Occipital lobe (tissue), 2 donors: ENCODE measurements around the gene PEX16. TPM values are rescaled to one million over a fixed set of nuclear protein-coding genes. Genes with fewer than 3 reads are reported as not detected.

ENCODE experiments used
- DNase-seq: peaks from one replicate; lab custom pipeline; 2025; lab: John Stamatoyannopoulos, UW
- total RNA-seq: library from RNA; depleted of rRNA; stranded (reverse); fragments of >200 nt; gene quantifications from one replicate; pipeline ENCODE4 v1.2.3, GENCODE V29; 2014

The PEX16 gene
- total RNA-seq, 1 donor from 2014 or later = 19.0 TPM

GRCh38 chr11:45899448-45900174 is 18.1 kb downstream of the PEX16 start:
- DNase-seq = peak; percentile 92

- no peak for DNase-seq
Observed at GRCh38 chr11:45899086-45899447, 18.6 kb downstream of the PEX16 start.

DNA sequence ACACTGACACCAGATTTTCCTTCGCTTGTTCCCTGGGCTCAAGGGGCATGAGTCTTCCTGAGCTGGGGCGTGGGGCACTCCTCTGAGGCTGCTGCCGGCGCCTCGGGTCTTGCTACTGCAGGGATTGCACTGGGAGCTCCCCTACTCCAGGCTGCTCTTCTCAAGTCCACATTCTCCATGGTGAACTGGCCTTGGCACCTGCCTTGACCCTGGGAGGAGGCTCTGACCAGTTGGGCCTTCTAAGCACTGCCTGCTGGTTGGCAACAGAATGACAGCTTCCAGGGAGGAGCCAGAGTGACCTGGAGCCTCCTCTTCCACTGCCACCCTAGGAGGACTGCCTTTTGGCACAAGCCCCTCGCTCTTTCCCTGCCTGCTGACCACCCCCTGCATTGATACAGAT is 20.1 kb downstream of the PEX16 start:
- no peak for DNase-seq

DNA sequence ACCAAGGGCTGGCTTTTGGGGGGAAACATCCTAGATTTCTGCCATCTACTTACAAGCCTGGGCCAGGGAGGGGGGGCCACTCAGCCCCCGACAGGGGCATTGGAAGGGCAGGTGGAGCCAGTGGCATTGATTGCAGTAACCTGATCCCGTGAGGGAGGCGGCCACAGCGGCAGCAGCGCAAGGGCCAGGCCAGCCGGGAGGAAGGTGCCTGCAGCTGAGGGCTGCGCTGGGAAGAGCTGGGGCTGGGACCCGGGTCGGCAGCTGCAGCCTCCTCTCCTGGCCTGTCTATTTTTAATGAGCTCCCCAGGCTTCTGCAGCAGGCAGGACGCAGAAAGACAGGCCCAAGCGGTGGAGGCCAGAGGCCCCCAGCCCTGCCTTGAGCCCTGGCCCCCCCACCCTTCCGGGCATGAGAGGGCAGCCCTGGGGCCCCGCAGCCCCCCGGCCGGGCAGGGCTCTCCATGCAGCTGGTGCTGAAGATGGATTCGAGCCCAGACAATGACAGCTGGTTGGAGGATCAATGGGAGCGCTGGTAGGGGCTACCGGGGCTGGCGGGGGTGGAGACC is 21.2 kb downstream of the PEX16 start:
- no peak for DNase-seq

DNA sequence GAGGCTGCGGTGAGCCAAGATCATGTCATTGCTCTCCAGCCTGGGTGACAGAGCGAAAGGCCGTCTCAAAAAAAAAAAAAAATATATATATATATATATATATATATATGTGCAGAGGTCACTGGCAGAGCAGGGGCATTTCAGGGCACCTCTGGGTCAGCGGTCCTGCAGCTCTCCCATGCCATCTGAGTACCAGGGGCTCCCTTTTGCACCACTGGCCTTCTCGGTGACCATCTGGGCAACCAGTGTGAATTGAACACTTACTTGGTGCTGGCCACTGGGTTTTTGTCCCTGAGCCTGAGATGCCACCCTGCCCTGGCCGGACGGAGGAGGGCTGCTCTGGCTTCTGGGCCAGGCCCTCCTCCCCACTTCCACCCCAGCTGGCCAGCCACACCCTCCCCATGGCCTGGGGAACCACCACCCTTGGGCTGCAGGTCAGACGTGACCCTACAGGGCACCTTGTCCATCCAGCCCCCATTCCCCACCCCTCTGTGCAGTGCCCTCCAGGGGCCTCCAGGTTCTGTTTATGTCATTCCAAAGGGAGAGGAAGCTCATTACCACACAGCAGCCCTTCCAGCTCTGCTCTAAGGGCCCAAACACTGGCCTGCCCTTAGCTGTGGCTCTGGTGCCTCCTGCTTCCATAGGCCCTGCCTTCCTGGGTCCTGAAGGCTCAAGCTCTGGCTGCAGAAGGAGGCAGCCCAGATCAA is 22.0 kb downstream of the PEX16 start:
- DNase-seq = no peak

GRCh38 chr11:45894555-45895247 is 23.0 kb downstream of the PEX16 start:
- peak; percentile 61 for DNase-seq

GRCh38 chr11:45892856-45893255 is 24.8 kb downstream of the PEX16 start:
- DNase-seq = no peak

- DNase-seq = no peak
Observed at GRCh38 chr11:45890886-45891550, 26.7 kb downstream of the PEX16 start.

- no peak for DNase-seq
Observed at GRCh38 chr11:45889966-45890365, 27.7 kb downstream of the PEX16 start.

- no peak for DNase-seq
Observed at GRCh38 chr11:45889555-45889954, 28.1 kb downstream of the PEX16 start.

DNA sequence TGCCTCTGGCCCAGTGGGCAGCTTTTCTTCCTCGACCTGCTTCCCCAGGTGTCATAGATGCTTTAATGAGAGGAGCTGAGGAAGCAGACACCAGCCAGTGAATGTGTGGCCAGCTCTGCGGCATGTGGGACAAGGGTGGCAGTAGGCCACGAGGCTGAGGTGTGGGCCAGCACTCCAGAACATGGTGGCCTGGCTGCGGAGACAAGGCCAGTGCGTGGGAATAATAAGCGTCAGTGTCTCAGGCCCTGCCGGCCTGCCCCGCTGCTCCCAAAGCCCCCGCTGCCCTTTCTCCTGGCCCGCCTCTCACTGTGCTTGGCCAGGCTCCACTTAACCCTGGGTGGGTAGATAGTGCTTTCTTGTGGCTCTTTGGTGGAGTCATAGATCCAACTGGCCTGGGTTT is 30.1 kb downstream of the PEX16 start:
- no peak for DNase-seq

- no peak for DNase-seq
Observed at GRCh38 chr11:45886816-45887520, 30.7 kb downstream of the PEX16 start.

GRCh38 chr11:45885921-45886721 is 31.6 kb downstream of the PEX16 start:
- DNase-seq = no peak

DNA sequence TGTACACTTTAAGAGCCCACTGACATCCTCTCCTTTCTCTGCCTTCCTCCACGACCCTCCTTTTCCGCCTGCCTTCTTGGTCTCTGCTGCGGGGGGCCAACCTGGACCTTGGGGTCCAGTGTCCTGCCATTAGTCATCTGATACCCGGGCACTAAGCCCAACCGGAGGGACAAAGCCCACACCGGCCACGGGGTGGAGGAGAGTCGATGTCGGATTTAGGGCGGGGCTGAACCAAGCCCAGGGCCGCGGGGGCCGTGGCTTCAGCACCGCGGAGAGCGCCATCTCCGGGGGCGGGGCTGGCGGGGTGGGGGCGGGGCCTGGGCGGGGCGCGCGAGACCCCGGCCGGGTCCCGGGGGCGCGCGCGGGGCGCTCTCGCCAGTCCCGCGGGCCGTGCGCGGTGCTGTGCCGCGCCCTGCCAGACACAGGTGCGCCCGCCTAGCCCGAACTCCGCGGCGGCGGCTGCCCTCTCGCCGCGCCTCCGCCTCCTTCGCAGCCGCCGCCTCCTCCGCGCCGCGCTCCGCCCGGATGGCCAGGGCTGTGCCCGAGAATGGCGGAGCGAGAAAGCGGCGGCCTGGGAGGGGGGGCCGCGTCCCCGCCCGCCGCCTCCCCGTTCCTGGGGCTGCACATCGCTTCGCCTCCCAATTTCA is 32.3 kb downstream of the PEX16 start, which contains the start of gene MAPK8IP1:
Gene MAPK8IP1, plus strand, starts transcription at position 378 of the 647 bp plus-strand sequence. Its CDS starts 170 bp downstream, at position 548.
- DNase-seq = no peak

- no peak for DNase-seq
Observed at GRCh38 chr11:45884596-45885185, 33.0 kb downstream of the PEX16 start.

GRCh38 chr11:45881708-45882368 is 35.8 kb downstream of the PEX16 start:
- no peak for DNase-seq

- DNase-seq = no peak
Observed at GRCh38 chr11:45880772-45881570, 36.7 kb downstream of the PEX16 start.
